OCI-LY3 (cell line): ENCODE data around the gene FTO.

Source experiments
- EZH2phosphoT487 ChIP-seq: fragments of 200-600 bp; shearing (Covaris generic); IDR thresholded peaks from 2 replicates; pipeline ENCODE4 v1.6.1; 2018; ENCODE audit warnings: antibody characterized with exemption, mixed run types, low read depth
- TF ChIP-seq, protein P1 (sequence below): fragments of 200-600, 300-600 bp; sonication (generic); IDR thresholded peaks from 2 replicates; pipeline ENCODE4 v1.5.1; 2014; ENCODE audit warnings: antibody characterized with exemption, low read length, low read depth

DNA sequence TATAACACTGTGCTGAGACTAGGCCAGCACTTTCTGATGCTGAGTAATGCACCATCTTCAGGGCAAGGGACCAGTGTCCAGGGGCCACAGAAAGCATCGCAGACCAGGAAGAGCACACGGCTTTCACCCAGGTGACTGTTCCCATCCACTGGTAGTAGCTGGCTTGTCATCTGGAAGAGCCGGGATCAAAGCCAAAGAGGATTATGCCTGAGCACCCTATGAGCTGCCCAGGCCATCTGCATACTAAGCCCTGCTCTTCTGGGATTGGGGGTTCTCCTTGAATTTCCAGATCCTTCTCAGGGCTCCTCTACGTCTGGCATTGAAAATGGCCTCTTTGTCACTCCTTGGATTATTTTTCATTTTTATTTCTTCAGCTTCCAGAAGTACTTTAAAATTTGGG lies 441.9 kb downstream of the FTO start:
- no peak for TF ChIP-seq EZH2phosphoT487
- TF ChIP-seq, protein P1, sequence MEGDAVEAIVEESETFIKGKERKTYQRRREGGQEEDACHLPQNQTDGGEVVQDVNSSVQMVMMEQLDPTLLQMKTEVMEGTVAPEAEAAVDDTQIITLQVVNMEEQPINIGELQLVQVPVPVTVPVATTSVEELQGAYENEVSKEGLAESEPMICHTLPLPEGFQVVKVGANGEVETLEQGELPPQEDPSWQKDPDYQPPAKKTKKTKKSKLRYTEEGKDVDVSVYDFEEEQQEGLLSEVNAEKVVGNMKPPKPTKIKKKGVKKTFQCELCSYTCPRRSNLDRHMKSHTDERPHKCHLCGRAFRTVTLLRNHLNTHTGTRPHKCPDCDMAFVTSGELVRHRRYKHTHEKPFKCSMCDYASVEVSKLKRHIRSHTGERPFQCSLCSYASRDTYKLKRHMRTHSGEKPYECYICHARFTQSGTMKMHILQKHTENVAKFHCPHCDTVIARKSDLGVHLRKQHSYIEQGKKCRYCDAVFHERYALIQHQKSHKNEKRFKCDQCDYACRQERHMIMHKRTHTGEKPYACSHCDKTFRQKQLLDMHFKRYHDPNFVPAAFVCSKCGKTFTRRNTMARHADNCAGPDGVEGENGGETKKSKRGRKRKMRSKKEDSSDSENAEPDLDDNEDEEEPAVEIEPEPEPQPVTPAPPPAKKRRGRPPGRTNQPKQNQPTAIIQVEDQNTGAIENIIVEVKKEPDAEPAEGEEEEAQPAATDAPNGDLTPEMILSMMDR, result no peak
